ENCODE measurements around the gene MPPE1. TPM values are rescaled to one million over a fixed set of nuclear protein-coding genes. Genes with fewer than 3 reads are reported as not detected.

The MPPE1 gene
- total and polyA plus RNA-seq, 10 of the 15 experiments (the other 5 are each of a cell fraction or from before 2014, with no cell fraction given) = 13.8 to 34.5 (median 27.6) TPM

- TF ChIP-seq ZNF592 (IDR thresholded peaks at IDR 0.05) (no peak), KLF5 (IDR thresholded peaks at IDR 0.05; ENCODE audit: partially characterized antibody) (peak; percentile 47), CBX3 (IDR thresholded peaks at IDR 0.05; ENCODE audit: borderline replicate concordance, low read depth) (no peak), BMI1 (IDR thresholded peaks at IDR 0.05; ENCODE audit: borderline replicate concordance) (no peak), ZBTB4 (CRISPR knock-in tag; IDR thresholded peaks at IDR 0.05) (no peak), PAX5 (IDR thresholded peaks at IDR 0.05; ENCODE audit: borderline replicate concordance, low read depth, low read length) (peak; percentile 37; the same call in 1 of the 2 replicates), CEBPZ (IDR thresholded peaks at IDR 0.05; ENCODE audit: low read depth, low read length) (no peak), ATF3 (IDR thresholded peaks at IDR 0.05; ENCODE audit: borderline replicate concordance, extremely low read depth, low read depth, low read length) (no peak), IKZF2 (IDR thresholded peaks at IDR 0.05) (peak; percentile 45 to 52; a peak in 2 of 4 replicates), KDM1A (IDR thresholded peaks at IDR 0.05; ENCODE audit: borderline replicate concordance) (no peak), RAD51 (IDR thresholded peaks at IDR 0.05) (no peak), TCF3 (IDR thresholded peaks at IDR 0.05; ENCODE audit: borderline replicate concordance, insufficient read depth, low read depth, low read length) (no peak), SMAD5 (IDR thresholded peaks at IDR 0.05; ENCODE audit: low read depth) (peak; percentile 81), CREM (IDR thresholded peaks at IDR 0.05; ENCODE audit: low read depth) (no peak), BACH1 (IDR thresholded peaks at IDR 0.05; ENCODE audit: borderline replicate concordance) (peak; percentile 17), RBBP5 (conservative IDR thresholded peaks at IDR 0.05) (no peak), USF1 (IDR thresholded peaks at IDR 0.05; ENCODE audit: borderline replicate concordance, extremely low read length, insufficient read depth, low read depth, low read length) (no peak)
Observed at GRCh38 chr18:11908182-11909060, at the start of gene MPPE1 (continued).

Data from GM12878 (cell line).